SK-N-SH (cell line): ENCODE measurements around the gene CEACAM16. TPM values are rescaled to one million over a fixed set of nuclear protein-coding genes. Genes with fewer than 3 reads are reported as not detected.

Experiments
- CTCF ChIA-PET: fragments of 300-600, 350-600 bp; formaldehyde crosslinking; extraction: SDS; loops from one replicate; lab custom pipeline; 2021; lab: Yijun Ruan, JAX
- POLR2A ChIA-PET: fragments of 350-600 bp; sonication (Branson Sonifier 250); formaldehyde crosslinking; extraction: SDS; loops from one replicate; lab custom pipeline; 2020; ENCODE audit warnings: antibody characterized with exemption, inconsistent platforms; lab: Yijun Ruan, JAX
- DNase-seq: peaks from one replicate; pipeline ENCODE4 v3.0.0; 2012
- H2AFZ ChIP-seq: fragments of 200-600 bp; sonication (generic); 2 replicates; pipeline ENCODE4 v1.8.1; 2016; ENCODE audit warnings: antibody characterized with exemption, mild to moderate bottlenecking, low read depth
- H3F3A ChIP-seq: fragments of 200-600 bp; sonication (generic); replicated peaks from 2 replicates; pipeline ENCODE3; 2016; ENCODE audit warnings: antibody characterized with exemption, mild to moderate bottlenecking; ENCODE audit not compliant: insufficient read depth
- H3K27ac ChIP-seq, 2 experiments: fragments of 200-500 bp in 1 of 2; fragments of 200-600 bp in 1 of 2; sonication (Bioruptor generic) in 1 of 2; sonication (generic), shearing (Covaris generic) in 1 of 2; 2 replicates each; pipeline versions ENCODE4 v1.5.1 to v1.6.1; 2014 to 2016; ENCODE audit warnings: low read depth in 2 of 2, inconsistent platforms in 1 of 2, low read length in 1 of 2, mild to moderate bottlenecking in 1 of 2, mixed read lengths in 1 of 2
- H3K27me3 ChIP-seq: fragments of 200-600 bp; sonication (generic), shearing (Covaris generic); 2 replicates; pipeline ENCODE4 v1.6.1; 2016; ENCODE audit warnings: mixed run types; ENCODE audit not compliant: insufficient read depth
- H3K36me3 ChIP-seq, 2 experiments: fragments of 200-500 bp in 1 of 2; fragments of 200-600 bp in 1 of 2; sonication (Bioruptor generic) in 1 of 2; sonication (generic) in 1 of 2; replicated peaks in 1 of 2; 2 replicates each; pipeline versions ENCODE3 to v1.5.1; 2014 to 2016; ENCODE audit warnings: low read length in 1 of 2, mild to moderate bottlenecking in 1 of 2; ENCODE audit not compliant: insufficient read depth in 2 of 2, control insufficient read depth in 1 of 2
- H3K4me1 ChIP-seq, 2 experiments: fragments of 200-500 bp in 1 of 2; fragments of 200-600 bp in 1 of 2; sonication (Bioruptor generic) in 1 of 2; sonication (generic), shearing (Covaris generic) in 1 of 2; 2 replicates each; pipeline versions ENCODE4 v1.5.1 to v1.6.1; 2014 to 2016; ENCODE audit warnings: low read depth in 1 of 2, low read length in 1 of 2, mixed run types in 1 of 2; ENCODE audit not compliant: insufficient read depth in 2 of 2, control insufficient read depth in 1 of 2
- H3K4me2 ChIP-seq: fragments of 200-600 bp; sonication (generic), shearing (Covaris generic); 2 replicates; pipeline ENCODE4 v1.6.1; 2017; ENCODE audit warnings: mixed run types
- H3K4me3 ChIP-seq, 2 experiments: fragments of 200-500 bp in 1 of 2; fragments of 200-600 bp in 1 of 2; sonication (Bioruptor generic) in 1 of 2; sonication (generic), shearing (Covaris generic) in 1 of 2; 2 replicates each; pipeline versions ENCODE4 v1.5.1 to v1.8.1; 2014 to 2016; ENCODE audit warnings: low read depth in 2 of 2, inconsistent platforms in 1 of 2, low read length in 1 of 2, mild to moderate bottlenecking in 1 of 2, mixed read lengths in 1 of 2, moderate library complexity in 1 of 2
- H3K79me2 ChIP-seq: fragments of 200-600 bp; sonication (generic); 2 replicates; pipeline ENCODE4 v1.8.1; 2017; ENCODE audit warnings: mild to moderate bottlenecking; ENCODE audit not compliant: insufficient read depth
- H3K9ac ChIP-seq: fragments of 200-600 bp; sonication (generic); 2 replicates; pipeline ENCODE4 v1.6.1; 2017; ENCODE audit warnings: mixed run types
- H3K9me2 ChIP-seq: fragments of 200-600 bp; sonication (generic); 2 replicates; pipeline ENCODE4 v1.6.1; 2017; ENCODE audit warnings: mixed run types
- H3K9me3 ChIP-seq: fragments of 200-600 bp; sonication (generic); 2 replicates; pipeline ENCODE4 v1.6.1; 2017; ENCODE audit warnings: mixed run types, mild to moderate bottlenecking, moderate library complexity
- H4K20me1 ChIP-seq: fragments of 200-600 bp; sonication (generic); 2 replicates; pipeline ENCODE4 v1.6.1; 2017; ENCODE audit warnings: mild to moderate bottlenecking, mixed run types; ENCODE audit not compliant: insufficient read depth
- CHD2 ChIP-seq: fragments of 150-350 bp; IDR thresholded peaks from 2 replicates; pipeline ENCODE4 v1.6.1; 2018; ENCODE audit warnings: low read length; ENCODE audit not compliant: partially characterized antibody
- EP300 ChIP-seq, 2 experiments: IDR thresholded peaks; 2 replicates each; pipeline versions ENCODE4 v1.4.0 to v1.6.1; 2012; ENCODE audit warnings: borderline replicate concordance in 1 of 2, low read depth in 1 of 2, low read length in 1 of 2
- FOSL2 ChIP-seq: IDR thresholded peaks from 2 replicates; pipeline ENCODE4 v1.4.0; 2012; ENCODE audit warnings: low read depth, mild to moderate bottlenecking, moderate library complexity, borderline replicate concordance
- FOXJ3 ChIP-seq: sonication (generic); formaldehyde crosslinking; IDR thresholded peaks from 2 replicates; pipeline ENCODE4 v1.5.1; 2020; ENCODE audit warnings: mild to moderate bottlenecking, missing genetic modification reagents
- GATA2 ChIP-seq: sonication (generic); formaldehyde crosslinking; IDR thresholded peaks from 2 replicates; pipeline ENCODE4 v1.5.0; 2020; ENCODE audit warnings: mild to moderate bottlenecking, missing genetic modification reagents
- IRF3 ChIP-seq: fragments of 150-350 bp; IDR thresholded peaks from 2 replicates; pipeline ENCODE4 v1.6.1; 2016; ENCODE audit warnings: mild to moderate bottlenecking, low read depth, low read length
- MAX ChIP-seq: IDR thresholded peaks from 2 replicates; pipeline ENCODE4 v1.4.0; 2012; ENCODE audit warnings: low read depth
- MXI1 ChIP-seq: IDR thresholded peaks from 2 replicates; pipeline ENCODE4 v1.6.1; 2012; ENCODE audit warnings: mild to moderate bottlenecking, low read depth, low read length, improper control_type of control experiment
- NFIC ChIP-seq: IDR thresholded peaks from 2 replicates; pipeline ENCODE4 v1.4.0; 2012; ENCODE audit warnings: borderline replicate concordance
- NRF1 ChIP-seq: IDR thresholded peaks from 2 replicates; pipeline ENCODE4 v1.6.1; 2012; ENCODE audit warnings: low read depth, mild to moderate bottlenecking, low read length
- PBX3 ChIP-seq: IDR thresholded peaks from 2 replicates; pipeline ENCODE4; 2012
- RFX5 ChIP-seq: IDR thresholded peaks from 2 replicates; pipeline ENCODE4 v1.6.1; 2012; ENCODE audit warnings: mild to moderate bottlenecking, improper control_type of control experiment, low read length
- RXRA ChIP-seq: IDR thresholded peaks from 2 replicates; pipeline ENCODE4 v1.4.0; 2012; ENCODE audit warnings: low read depth, mild to moderate bottlenecking, borderline replicate concordance
- SIN3A ChIP-seq: IDR thresholded peaks from 2 replicates; pipeline ENCODE4 v1.6.1; 2012; ENCODE audit warnings: low read depth, mild to moderate bottlenecking, low read length, moderate library complexity, borderline replicate concordance
- TAF1 ChIP-seq: IDR thresholded peaks from 2 replicates; pipeline ENCODE4 v1.6.1; 2012; ENCODE audit warnings: low read depth, mild to moderate bottlenecking, low read length, moderate library complexity, borderline replicate concordance
- TEAD4 ChIP-seq: IDR thresholded peaks from 2 replicates; pipeline ENCODE4 v1.4.0; 2012; ENCODE audit warnings: mild to moderate bottlenecking, borderline replicate concordance; ENCODE audit not compliant: insufficient read depth
- USF1 ChIP-seq: IDR thresholded peaks from 2 replicates; pipeline ENCODE4 v1.4.0; 2012; ENCODE audit warnings: low read depth, borderline replicate concordance
- YY1 ChIP-seq: IDR thresholded peaks from 2 replicates; pipeline ENCODE4 v1.4.0; 2012; ENCODE audit warnings: low read depth, mild to moderate bottlenecking
- WGBS: methylation state at CpG from one replicate; pipeline ENCODE4 v1.1.6; 2017; ENCODE audit warnings: low lambda C conversion rate; 5-methylcytosine and 5-hydroxymethylcytosine counted together
- polyA plus RNA-seq, 3 experiments: library from polyadenylated mRNA; depleted of rRNA; stranded (reverse); fragments of >200 nt; gene quantifications; 2 replicates each; pipeline ENCODE4 v1.2.3, GENCODE V29; 2012

CEACAM16 gene
- polyA plus RNA-seq, 1 of the 3 experiments (the other 2 are of a cell fraction): not detected

- 98% methylated on average over 8 of the region's 11 CpGs for WGBS
- no peak overlapping the region for H2AFZ ChIP-seq
- H3K4me1 ChIP-seq: no peaks in the 10 kb centered on the region
- H3K79me2 ChIP-seq: no peaks in the 10 kb centered on the region; the same call in 1 of the 2 replicates
- peaks cover 33% of the 10 kb centered on the region for H3F3A ChIP-seq
- ChIA-PET POLR2A (no interaction called here), CTCF (interaction anchor here (0.7 to 12.3 kb wide), 5 partner anchors 27 to 123 kb away, joined by 3 to 148 read pairs (median 5); no protein-coding TSS in a partner anchor)
- no peak overlapping the region for H3K4me2 ChIP-seq
- H3K27ac ChIP-seq: no peak overlapping the region
- H3K4me3 ChIP-seq: no peak overlapping the region
- peaks cover 35 to 46% of the 10 kb centered on the region in 2 experiments for H3K36me3 ChIP-seq
- no peak overlapping the region for H3K9ac ChIP-seq
- TF ChIP-seq PBX3 (no peak), EP300 (IDR thresholded peaks at IDR 0.05; ENCODE audit: borderline replicate concordance in 1 of 2, low read depth in 1 of 2, low read length in 1 of 2) (no peak), IRF3 (no peak), GATA2 (no peak), TAF1 (no peak), FOSL2 (no peak), NRF1 (no peak), USF1 (no peak), RXRA (no peak), YY1 (no peak), MAX (no peak), MXI1 (no peak), CHD2 (no peak), RFX5 (no peak), NFIC (no peak), TEAD4 (no peak), SIN3A (no peak), FOXJ3 (CRISPR knock-in tag) (no peak)
- H4K20me1 ChIP-seq: no peaks in the 10 kb centered on the region
- no peak for DNase-seq
- H3K27me3 ChIP-seq: no peaks in the 10 kb centered on the region
- no peaks in the 10 kb centered on the region for H3K9me3 ChIP-seq
- H3K9me2 ChIP-seq: no peaks in the 10 kb centered on the region
Observed at GRCh38 chr19:44661205-44661604, 37.7 kb upstream of the CEACAM16 start.
